DMS114 treated with DMSO at 0.1 percent for 48 hours (cell line): Measurements from ENCODE around the gene TBKBP1.

Experiments used
- DNase-seq: peaks from one replicate; lab custom pipeline; 2025; ENCODE audit not compliant: unreplicated experiment; lab: John Stamatoyannopoulos, UW

Gene TBKBP1

DNA sequence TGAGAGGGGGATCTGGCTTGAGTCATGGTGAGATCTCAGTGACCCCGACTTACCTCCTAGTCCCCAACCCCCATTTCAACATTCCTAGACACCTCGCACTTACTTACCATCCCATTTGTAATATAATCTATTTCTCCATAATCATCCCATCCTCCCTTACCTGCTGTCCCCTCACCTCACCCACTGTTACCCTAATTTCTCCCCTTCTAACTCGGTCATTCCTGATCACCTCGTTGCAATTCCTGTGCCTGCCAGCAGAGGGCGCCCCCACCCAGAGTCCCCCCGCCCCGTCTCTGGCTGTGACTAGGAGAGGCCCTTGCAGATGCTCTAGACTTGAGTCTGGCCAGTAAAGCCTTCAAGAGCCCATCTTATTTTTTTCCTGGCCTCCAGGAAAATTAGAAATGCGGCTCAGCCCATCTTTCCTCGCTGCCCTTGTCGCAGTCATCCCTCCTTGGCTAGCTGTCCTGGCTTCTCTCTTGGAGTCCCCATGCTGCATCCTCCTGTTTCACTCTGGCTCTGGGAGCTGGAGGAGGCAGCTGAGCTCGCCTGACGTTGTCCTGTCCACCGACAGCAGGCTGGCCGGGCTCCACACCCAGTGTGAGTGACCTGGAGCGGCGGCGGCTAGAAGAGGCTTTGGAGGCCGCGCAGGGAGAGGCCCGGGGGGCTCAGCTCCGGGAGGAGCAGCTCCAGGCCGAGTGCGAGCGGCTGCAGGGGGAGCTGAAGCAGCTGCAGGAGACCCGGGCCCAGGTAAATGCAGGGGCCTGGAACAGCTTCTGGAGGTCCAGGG, 5.0 kb downstream of the TBKBP1 start:
- DNase-seq, result peak; percentile 21

DNA sequence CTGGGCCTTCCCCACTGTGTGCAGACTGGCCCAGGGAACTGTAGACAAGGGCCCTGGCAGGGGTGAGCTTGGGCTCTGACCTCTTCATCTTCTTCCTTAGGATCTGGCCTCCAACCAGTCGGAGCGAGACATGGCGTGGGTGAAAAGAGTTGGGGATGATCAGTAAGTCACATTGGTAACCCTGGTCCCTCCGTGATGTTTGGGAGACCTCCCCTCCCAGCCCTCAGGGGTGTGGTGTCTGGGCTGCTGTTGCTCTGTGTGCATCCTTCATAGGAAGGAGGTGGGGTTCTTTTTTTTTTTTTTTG, 5.5 kb downstream of the TBKBP1 start:
- DNase-seq, result no peak

DNA sequence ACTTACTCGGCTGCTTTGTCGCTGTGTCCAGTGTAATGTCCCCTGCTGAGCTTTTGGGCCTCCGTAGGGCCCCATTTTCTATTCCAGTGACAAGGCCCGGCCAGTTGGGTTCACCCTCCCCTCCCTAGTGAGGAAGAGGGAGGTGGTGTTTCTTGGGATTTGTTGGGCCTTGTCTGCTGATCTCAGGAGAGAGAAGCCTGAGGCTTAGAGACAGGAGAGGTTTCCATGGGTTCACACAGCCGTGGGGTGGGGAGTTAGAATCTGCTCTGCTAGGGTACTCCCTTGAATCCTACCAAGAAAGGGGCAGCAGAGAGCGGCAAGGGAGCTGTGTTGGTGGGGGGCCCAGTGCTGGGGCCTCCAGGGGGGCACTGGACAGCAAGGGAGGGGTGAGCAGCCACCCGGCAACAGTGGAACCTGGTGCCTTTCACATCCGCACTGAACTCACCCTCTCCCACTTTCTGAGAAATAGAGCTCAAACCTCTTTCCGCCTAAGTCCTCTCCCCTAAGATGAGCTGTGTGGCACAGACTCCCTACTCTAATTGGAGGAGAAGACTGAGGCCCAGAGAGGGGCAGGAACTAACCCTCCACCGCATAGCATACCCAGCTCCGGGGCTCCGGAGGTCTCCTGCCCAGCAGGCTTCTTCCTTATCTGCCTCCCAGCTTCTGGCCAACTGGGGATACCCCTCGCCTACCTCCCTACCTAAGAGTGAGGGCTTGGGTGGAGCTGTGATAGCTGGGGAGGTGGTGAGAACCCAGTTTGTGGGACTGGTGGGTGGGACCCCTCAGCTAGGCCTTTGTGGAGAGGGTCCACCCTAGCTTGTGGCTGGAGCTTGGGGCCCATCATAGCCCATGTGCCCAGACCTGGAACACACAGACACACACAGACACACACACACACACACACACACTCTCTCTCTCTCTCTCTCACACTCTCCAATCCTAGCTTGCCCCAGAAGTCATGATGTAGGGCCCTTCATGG, 6.8 kb downstream of the TBKBP1 start:
- DNase-seq, result no peak

GRCh38 chr17:47701608-47702007, 7.6 kb downstream of the TBKBP1 start:
- DNase-seq, result no peak

DNA sequence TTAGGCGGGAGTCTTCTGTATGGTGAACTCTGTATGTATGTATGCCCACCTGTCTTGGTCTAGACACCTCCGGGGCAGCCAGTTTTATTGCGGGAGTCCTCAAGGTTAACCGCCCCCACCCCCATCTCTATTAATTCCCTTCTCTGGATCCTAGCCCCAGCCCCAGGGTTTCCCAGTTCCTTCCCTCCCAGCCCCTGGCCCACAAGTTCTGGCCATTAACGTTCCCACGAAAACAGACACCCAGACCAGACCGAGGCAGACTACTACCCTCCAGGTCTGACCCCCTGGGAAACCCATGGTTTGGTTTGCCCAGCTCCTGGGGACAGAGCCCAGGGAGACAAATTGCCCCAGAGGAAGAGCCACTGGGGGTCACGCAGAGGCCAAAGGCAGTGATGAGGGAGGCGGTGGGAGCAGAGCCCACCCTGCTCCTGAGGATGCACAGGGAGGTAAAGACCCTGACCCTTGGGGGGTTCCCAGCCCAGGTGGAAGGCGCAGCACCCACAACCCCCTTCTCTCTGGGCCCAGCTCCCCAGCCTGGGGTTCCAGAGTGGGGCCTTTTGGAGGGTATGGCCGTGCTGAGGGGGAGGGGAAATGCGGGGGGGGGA, 8.5 kb downstream of the TBKBP1 start:
- DNase-seq, result no peak

DNA sequence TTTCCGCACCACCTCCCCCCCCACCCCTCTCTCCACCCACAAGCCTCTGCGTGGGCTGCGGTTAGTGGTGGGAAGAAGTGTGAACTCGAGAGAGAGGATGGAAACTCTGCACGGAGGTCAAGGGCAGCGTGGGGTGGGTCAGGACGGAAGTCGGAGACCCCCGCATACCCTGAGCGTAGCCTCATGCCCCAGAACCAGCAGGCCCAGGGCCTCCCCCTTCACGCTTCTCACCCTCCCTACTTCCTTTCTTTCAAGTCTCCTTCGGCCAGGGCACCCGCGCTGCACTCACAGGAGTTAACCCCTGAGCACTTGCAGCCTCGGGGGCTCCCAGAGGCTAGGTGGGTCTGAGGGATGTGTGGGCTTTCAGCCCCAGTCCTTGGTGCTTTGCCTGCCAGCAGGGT, 9.2 kb downstream of the TBKBP1 start:
- DNase-seq, result no peak

GRCh38 chr17:47703671-47704070, 9.7 kb downstream of the TBKBP1 start:
- DNase-seq, result no peak

DNA sequence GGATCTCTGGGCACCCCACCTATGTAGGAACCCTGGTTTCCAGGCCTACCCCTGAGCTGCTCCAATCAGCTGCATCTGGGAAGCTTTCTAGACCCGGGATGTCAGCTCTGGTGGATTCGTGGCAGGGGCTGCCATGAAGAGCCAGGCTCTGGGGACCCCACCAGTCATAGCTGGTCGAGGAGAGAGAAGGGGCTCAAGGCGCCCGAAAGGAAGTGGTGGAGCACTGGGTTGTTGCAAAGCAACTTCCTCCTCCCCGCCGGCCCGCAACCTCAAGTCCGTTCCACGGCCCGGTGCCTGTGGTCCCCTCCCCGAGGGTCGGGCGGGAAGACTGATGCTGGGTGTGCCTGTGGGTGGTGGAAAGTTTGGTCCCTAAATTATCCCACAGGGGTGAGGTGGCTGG, 10.2 kb downstream of the TBKBP1 start:
- no peak for DNase-seq

DNA sequence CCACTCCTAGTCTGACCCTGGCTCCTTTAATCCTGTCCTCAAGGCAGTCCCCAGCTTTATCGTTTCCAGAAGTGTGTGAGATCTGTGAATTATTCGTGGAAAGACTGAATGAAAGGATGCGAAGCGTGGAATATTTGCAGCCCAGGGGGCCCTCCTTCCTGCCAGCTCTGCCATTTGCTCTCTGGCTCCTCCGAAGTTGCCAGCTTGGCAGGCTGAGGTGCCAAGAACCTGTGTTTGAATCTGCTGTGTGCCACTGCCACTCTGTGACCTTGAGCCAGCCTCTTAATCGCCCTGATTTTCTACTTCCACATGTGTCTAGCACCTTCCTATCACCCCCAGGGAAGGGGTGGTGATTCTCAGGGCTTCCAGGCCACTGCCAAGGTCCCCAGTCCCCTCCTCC, 10.8 kb downstream of the TBKBP1 start:
- DNase-seq, result no peak

GRCh38 chr17:47705536-47706530, 11.9 kb downstream of the TBKBP1 start:
- DNase-seq, result no peak

- DNase-seq, result no peak
Measured at GRCh38 chr17:47707056-47707804, 13.3 kb downstream of the TBKBP1 start.

- DNase-seq, result no peak
Measured at GRCh38 chr17:47707884-47708283, 13.9 kb downstream of the TBKBP1 start.

- no peak for DNase-seq
Measured at GRCh38 chr17:47708312-47708863, 14.4 kb downstream of the TBKBP1 start.

- DNase-seq, result no peak
Measured at GRCh38 chr17:47708864-47709541, 15.0 kb downstream of the TBKBP1 start.

DNA sequence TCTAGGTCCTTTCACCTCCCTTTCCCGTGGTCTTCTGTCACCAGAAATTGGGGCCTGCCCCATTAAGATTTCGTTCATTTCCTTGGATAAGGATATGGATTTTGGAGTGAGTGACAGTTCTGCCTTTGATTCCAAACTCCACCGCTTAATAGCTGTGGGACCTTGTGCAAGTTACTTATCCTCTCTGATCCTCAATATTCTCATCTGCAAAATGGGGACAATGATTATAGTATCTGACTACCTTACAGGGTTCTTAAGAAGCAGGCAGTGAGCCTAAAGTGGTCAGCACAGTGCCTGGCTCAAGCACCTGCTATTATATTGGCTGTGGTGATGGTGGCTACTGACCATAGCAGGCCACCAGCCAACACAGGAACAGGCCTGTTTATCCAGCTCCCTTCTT, 15.6 kb downstream of the TBKBP1 start:
- no peak for DNase-seq

GRCh38 chr17:47711366-47712099, 17.6 kb downstream of the TBKBP1 start:
- no peak for DNase-seq

DNA sequence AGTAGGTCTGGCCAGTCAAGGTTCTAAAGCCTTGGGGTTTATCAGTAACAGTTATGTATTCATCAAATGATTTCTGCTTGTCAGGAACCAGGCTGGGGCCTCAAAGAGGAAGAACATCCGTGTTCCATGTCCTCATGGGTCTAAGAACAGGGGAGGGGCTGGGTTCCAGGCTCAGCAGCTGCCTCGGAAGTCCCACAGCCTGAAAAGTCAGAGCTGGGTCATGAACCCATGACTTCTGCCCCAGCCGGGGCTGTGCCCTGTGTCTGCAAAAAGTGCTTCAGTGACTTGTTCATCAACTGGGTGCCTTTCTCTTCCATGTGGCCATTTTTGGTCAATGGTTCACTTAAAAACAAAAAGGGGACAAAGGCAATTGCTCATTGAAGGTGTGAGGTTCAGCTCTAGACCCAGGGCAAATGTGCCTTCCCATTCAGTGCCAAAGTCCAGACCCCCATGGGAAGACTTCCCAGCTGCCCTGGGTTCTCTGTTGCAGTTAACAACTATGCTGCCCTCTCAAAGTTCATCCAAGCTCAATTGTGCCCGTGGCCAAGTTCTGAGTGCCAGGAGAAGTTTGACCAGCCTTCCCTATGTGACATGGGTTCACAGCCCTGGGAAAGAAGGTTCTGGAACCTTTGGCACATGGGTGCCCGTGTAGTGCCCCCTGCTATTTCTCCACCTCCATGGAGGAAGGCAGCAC, 18.5 kb downstream of the TBKBP1 start:
- no peak for DNase-seq
